ENCODE results near the gene TBC1D9B.

The TBC1D9B gene

DNA sequence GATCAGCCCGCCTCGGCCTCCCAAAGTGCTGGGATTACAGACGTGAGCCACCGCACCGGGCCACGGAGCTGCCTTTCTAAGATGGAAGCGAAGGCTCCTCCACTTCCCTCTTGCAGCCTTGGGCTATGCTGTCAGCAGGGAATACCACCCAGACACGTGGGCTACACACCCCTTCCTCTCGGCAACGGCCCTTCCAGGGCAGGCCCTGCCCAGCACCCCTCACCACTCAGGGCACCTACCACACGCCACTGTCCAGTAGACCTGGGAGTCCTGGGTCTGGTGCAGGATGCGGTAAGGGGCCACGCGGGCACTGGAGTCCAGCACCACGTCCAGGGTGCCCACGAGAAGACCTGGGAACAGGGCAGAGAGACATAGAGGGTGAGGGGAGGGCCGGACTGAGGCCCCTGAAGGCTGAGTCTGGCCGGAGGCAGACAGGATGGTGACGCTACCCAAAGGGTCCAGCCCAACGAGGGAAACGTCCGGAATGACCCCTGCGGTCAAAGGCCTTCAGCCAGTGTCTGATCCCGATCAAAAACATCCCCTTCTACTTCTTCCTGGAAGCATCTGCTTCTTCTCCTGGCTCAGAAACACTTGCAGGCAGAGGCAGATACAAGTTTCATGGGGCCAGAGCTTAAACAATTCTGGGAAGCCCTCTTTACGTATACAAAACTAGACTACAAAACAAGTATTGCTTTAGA lies 3.1 kb downstream of the TBC1D9B start:
- no peak overlapping the region for H3K4me3 ChIP-seq (replicated peaks; ENCODE audit: low read depth, low read length)
- no peak for DNase-seq (ENCODE audit: low read depth)
- TF ChIP-seq, protein P1, sequence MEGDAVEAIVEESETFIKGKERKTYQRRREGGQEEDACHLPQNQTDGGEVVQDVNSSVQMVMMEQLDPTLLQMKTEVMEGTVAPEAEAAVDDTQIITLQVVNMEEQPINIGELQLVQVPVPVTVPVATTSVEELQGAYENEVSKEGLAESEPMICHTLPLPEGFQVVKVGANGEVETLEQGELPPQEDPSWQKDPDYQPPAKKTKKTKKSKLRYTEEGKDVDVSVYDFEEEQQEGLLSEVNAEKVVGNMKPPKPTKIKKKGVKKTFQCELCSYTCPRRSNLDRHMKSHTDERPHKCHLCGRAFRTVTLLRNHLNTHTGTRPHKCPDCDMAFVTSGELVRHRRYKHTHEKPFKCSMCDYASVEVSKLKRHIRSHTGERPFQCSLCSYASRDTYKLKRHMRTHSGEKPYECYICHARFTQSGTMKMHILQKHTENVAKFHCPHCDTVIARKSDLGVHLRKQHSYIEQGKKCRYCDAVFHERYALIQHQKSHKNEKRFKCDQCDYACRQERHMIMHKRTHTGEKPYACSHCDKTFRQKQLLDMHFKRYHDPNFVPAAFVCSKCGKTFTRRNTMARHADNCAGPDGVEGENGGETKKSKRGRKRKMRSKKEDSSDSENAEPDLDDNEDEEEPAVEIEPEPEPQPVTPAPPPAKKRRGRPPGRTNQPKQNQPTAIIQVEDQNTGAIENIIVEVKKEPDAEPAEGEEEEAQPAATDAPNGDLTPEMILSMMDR (IDR thresholded peaks at IDR 0.05; ENCODE audit: low read length, missing control alignments): no peak

GRCh38 chr5:179902763-179903158 lies 4.9 kb downstream of the TBC1D9B start:
- no peak for DNase-seq (ENCODE audit: low read depth)
- TF ChIP-seq, protein P1 (IDR thresholded peaks at IDR 0.05; ENCODE audit: low read length, missing control alignments): no peak
- no peak overlapping the region for H3K4me3 ChIP-seq (replicated peaks; ENCODE audit: low read depth, low read length)

DNA sequence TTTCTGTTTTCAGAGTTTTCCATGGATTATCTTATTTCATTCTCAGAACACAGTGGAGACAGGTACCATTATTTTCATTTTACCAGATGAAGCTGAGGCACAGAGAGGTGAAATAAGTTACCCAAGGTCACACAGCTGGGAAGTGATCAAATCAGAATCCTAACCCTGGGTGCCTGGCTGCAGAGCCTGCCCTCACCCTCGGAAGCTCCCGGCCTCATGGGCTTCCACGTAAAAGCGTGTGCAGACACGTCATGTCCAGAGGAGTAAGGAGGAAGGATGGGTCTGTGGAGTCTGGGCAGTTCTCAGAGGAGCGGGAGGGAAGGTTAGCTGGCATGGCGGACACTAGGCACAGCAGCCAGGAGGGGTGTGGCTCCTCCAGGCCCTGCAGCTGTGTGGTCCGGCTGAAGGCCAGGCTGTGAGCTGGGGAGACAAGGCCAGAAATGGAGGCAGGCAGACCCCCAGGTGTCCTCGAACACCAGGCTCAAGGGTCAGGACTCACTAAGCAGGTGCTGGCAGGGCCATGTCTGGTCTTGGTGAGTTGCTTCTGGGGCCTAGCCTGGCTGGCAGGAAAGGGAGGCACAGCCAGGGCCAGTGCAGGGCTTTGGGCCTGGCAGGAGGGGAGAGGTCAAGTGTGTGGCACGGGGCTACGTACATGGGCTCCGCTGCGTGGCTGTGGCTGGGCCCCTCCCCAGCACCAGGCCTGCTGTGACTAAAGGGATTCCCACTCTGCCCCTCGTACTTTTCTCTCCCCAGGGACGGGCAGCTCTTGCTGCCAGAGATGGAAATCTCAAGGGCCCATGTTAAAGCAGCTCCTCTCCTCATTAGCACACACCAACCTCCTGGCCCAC lies 5.6 kb downstream of the TBC1D9B start:
- TF ChIP-seq, protein P1 (IDR thresholded peaks at IDR 0.05; ENCODE audit: low read length, missing control alignments): no peak
- DNase-seq (ENCODE audit: low read depth): no peak
- H3K4me3 ChIP-seq (replicated peaks; ENCODE audit: low read depth, low read length): no peak overlapping the region

- TF ChIP-seq, protein P1 (IDR thresholded peaks at IDR 0.05; ENCODE audit: low read length, missing control alignments): no peak
- DNase-seq (ENCODE audit: low read depth): no peak
- no peak overlapping the region for H3K4me3 ChIP-seq (replicated peaks; ENCODE audit: low read depth, low read length)
These were observed 6.2 kb downstream of the TBC1D9B start for GRCh38 chr5:179901462-179901861.

DNA sequence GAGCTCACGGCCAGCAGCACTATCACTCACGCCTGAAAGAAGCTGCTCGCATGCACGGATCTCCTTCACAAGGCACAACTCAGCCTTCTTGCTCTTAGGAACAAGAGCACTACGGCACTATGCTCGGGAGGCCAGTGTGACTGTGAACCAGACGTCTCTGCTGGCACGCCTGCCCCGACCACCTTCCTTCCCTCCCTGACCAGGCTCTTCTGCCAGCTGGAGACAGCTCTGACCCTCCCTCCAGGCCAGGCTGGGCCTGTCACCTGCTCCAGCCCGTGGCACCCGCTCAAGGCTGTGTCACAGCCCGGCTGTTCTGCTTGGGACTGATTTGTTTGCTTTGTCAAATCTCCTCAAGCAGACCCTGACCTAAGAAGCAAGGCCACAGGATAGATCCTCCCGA lies 7.0 kb downstream of the TBC1D9B start:
- no peak overlapping the region for H3K4me3 ChIP-seq (replicated peaks; ENCODE audit: low read depth, low read length)
- DNase-seq (ENCODE audit: low read depth): no peak
- TF ChIP-seq, protein P1 (IDR thresholded peaks at IDR 0.05; ENCODE audit: low read length, missing control alignments): no peak

GRCh38 chr5:179900206-179900605 lies 7.5 kb downstream of the TBC1D9B start:
- TF ChIP-seq, protein P1 (IDR thresholded peaks at IDR 0.05; ENCODE audit: low read length, missing control alignments): no peak

More at GRCh38 chr5:179900206-179900605, 7.5 kb downstream of the TBC1D9B start:
- no peak overlapping the region for H3K4me3 ChIP-seq (replicated peaks; ENCODE audit: low read depth, low read length)
- DNase-seq (ENCODE audit: low read depth): no peak
